ENCODE data around the gene RXFP2. TPM values are rescaled to one million over a fixed set of nuclear protein-coding genes. Genes with fewer than 3 reads are reported as not detected.
A peak's percentile ranks its signal among the peaks of the same experiment; 100 is the strongest.

RXFP2 gene
- total RNA-seq, 1 experiment from 2014 or later, result not detected

DNA sequence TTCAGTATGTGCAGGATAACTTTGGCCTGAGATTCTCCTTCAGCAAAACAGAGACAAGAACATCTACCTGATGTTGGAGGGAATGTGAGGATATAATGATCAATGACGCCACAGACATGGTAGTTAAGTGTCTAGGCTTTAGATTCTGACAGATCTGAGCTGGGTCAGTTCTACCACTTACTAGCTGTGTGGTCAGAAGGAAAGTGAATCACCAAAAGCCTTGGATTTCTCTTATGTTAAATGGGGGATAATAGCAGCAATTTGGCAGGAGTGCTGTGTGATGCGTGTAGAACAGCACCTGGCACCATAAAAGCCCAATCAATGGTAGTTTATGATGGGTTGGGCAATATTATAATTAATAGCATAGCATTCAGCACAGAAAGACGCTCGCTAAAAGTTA, 41.7 kb downstream of the RXFP2 start:
- H3K27ac ChIP-seq, result no peak overlapping the region
- H3K36me3 ChIP-seq, result no peaks in the 10 kb centered on the region
- H3K4me3 ChIP-seq, result no peak overlapping the region
- no peaks in the 10 kb centered on the region for H3K9me3 ChIP-seq (replicated peaks)
- 0 out of 2 replicates have a peak, but pooled peaks cover 3% of the 10 kb centered on the region for H3K27me3 ChIP-seq
- no peak for DNase-seq
- H3K4me1 ChIP-seq, result no peaks in the 10 kb centered on the region

DNA sequence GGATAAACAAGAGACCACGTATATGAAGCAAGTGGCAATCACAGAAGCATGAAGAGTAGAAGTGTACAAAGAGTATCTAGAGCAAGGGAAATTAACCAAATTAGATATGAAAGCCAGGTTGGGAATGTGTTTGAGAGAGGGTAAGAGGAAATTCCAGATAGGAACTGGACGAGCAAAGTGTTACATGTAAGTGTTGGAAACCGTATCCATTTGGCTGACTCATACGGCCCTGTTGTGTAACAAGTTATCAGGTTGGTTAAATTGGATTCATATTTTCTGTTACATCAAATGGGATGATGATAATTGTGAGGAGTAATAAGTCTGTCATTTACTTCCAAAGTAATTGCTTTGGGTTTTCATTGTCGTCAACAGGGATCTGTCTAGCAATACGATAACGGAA, 46.7 kb downstream of the RXFP2 start:
- Histone ChIP-seq H3K4me3 (no peak overlapping the region), H3K4me1 (no peaks in the 10 kb centered on the region), H3K27ac (no peak overlapping the region), H3K36me3 (no peaks in the 10 kb centered on the region), H3K27me3 (0 out of 2 replicates have a peak, but pooled peaks cover 2% of the 10 kb centered on the region), H3K9me3 (replicated peaks) (no peaks in the 10 kb centered on the region)
- DNase-seq, result no peak

DNA sequence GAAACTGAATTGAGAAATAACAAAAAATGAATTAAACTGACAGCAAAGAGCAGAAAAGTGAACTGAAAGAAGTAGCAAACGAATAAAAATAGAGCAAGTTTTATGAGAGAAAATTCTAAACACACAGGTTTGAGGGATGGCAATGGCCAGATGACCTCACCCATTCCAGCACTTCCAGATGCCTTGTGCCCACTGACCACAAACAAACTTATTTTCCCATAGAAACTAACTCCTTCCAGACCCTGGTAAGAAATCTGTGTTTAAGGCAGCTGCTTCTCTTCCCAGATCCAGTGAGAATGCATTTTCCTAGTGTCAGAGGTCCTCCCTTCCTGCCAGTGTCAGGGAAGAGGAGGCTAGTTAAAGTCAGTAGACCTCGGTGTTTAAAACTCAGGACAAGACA, 51.7 kb downstream of the RXFP2 start:
- no peak for DNase-seq
- H3K27ac ChIP-seq, result no peak overlapping the region

DNA sequence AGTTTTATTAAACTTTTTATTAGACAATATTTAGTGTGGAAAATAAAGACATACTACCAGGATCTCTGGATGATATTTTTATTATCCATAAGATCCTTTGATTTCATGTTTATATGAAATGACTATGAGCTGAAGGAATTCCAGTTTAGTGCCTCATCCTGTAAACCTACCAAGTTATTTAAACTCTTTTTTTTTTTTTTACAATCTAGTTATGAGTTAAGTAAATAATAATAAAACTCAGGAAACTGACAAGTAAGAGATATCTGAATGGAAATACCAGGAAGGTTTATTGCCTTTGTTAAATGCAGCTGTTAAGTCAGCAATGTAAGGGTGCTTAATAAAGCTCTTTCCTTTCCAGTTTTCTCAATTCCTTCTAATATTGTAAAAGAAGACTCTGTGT, 53.9 kb downstream of the RXFP2 start:
- Histone ChIP-seq H3K4me1 (no peaks in the 10 kb centered on the region), H3K27ac (no peak overlapping the region), H3K27me3 (no peaks in the 10 kb centered on the region; the same call in 1 of the 2 replicates), H3K9me3 (replicated peaks) (no peaks in the 10 kb centered on the region), H3K36me3 (no peaks in the 10 kb centered on the region), H3K4me3 (no peak overlapping the region)
- DNase-seq, result no peak

More for the DNA sequence above, 51.7 kb downstream of the RXFP2 start:
- Histone ChIP-seq H3K36me3 (no peaks in the 10 kb centered on the region), H3K27me3 (no peaks in the 10 kb centered on the region; the same call in 1 of the 2 replicates), H3K4me1 (no peaks in the 10 kb centered on the region), H3K4me3 (no peak overlapping the region), H3K9me3 (replicated peaks) (no peaks in the 10 kb centered on the region)

DNA sequence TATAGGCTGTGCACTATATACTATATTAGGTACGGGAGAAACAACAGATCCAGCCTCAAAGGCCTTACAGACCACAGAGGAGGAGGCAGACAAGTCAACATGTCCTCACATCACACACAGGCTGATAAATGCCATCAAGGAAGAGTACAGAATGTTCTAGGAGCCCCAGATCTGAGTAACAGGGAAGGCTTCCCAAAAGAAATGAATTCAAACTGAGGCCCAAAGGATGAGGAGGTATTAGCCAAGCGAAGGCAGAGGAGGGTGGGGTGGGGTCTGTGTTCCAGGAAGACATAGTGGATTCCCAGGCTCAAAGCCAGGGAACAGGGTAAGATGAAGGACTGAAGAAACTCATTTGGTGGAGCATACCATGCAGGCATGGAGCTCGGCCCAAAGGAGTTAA, 55.1 kb downstream of the RXFP2 start:
- Histone ChIP-seq H3K4me3 (no peak overlapping the region), H3K4me1 (no peaks in the 10 kb centered on the region), H3K27ac (no peak overlapping the region), H3K27me3 (no peaks in the 10 kb centered on the region; the same call in 1 of the 2 replicates), H3K9me3 (replicated peaks) (no peaks in the 10 kb centered on the region), H3K36me3 (no peaks in the 10 kb centered on the region)
- DNase-seq, result no peak

DNA sequence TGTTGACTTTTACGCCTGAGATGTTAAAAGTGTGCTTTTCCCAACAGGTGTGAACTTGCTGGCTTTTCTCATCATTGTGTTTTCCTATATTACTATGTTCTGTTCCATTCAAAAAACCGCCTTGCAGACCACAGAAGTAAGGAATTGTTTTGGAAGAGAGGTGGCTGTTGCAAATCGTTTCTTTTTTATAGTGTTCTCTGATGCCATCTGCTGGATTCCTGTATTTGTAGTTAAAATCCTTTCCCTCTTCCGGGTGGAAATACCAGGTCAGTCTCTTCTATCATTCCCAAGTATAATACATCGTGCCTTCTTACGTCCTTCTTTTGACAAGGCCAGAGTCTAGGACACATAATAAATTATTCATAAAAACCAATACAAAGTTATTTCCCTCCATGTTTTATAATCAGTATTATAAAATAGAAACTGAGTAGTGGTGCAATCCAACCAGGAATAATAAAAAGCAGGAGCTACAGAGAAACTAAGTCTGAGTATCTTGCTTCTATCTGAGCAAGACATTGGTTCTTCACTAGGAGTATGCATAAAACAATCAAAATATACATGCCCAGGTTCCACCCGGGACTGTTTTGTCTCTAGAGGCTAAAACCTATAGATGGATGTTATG, 57.9 kb downstream of the RXFP2 start:
- no peak overlapping the region for H3K27ac ChIP-seq
- H3K27me3 ChIP-seq, result no peaks in the 10 kb centered on the region; the same call in 1 of the 2 replicates
- peak in 1 of 2 experiments; percentile 45 for DNase-seq
- H3K9me3 ChIP-seq (replicated peaks), result no peaks in the 10 kb centered on the region
- no peaks in the 10 kb centered on the region for H3K36me3 ChIP-seq
- no peaks in the 10 kb centered on the region for H3K4me1 ChIP-seq
- no peak overlapping the region for H3K4me3 ChIP-seq

DNA sequence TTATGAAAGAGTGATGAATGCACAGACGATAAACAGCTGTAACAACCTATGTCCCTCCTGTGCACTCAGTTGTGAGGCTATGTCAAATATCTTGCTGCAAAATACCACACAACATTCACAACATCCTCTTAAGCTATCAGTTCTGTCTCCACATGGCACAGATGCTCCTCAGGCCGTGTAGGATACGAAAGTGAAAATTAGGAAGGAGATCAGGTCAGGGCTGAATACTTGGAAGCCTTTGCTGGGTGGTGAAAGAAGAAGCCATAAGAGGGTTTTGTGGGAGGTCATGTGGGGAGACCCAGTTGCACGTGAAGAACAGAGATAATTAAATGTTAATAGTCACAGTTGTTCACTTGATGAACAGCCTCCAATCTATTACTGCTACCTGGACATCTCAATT, 58.9 kb downstream of the RXFP2 start:
- H3K27ac ChIP-seq, result no peak overlapping the region
- H3K9me3 ChIP-seq (replicated peaks), result no peaks in the 10 kb centered on the region
- H3K4me1 ChIP-seq, result no peaks in the 10 kb centered on the region
- no peaks in the 10 kb centered on the region for H3K36me3 ChIP-seq
- H3K27me3 ChIP-seq, result no peaks in the 10 kb centered on the region; the same call in 1 of the 2 replicates
- DNase-seq, result no peak
- H3K4me3 ChIP-seq, result no peak overlapping the region

DNA sequence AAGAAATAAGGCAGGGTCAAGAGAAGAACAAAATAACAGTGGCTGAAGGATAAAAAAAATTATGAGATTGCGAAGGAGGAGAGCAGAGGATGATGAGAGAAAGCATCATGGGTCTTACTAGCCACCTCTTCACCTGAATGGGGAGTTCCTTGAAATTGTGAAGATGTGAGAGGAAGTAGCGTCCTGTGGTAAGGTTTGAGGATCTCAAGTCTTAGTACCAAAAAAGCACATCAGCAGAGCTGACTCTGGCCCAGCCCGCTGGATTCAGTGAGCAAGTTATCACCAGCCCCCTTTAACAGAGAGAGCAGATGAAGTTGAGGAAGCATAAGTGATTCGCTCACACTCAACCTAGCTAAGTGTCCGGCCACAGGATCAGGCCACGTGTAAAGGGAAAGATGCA, 61.8 kb downstream of the RXFP2 start:
- no peak for DNase-seq
- Histone ChIP-seq H3K27me3 (no peaks in the 10 kb centered on the region; the same call in 1 of the 2 replicates), H3K9me3 (replicated peaks) (no peaks in the 10 kb centered on the region), H3K4me3 (no peak overlapping the region), H3K4me1 (no peaks in the 10 kb centered on the region), H3K27ac (no peak overlapping the region), H3K36me3 (no peaks in the 10 kb centered on the region)

DNA sequence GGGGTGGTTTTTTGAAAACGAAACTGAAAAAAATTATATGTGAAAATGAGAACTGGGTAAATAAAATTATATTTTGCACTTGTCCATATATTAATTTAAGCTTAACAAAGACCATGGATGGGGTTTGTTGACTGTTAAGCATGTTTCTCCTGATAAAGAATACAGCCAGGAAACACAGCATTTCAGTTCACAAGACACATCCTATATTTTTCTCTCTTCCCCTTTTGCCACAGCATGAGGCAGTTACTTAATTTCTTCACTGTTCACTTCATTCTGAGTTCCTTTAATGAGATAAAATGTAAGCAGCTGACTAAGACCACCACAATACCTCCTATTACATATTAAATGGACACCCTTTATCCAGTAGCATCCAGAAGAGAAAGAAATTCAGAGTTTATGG, 64.0 kb downstream of the RXFP2 start:
- Histone ChIP-seq H3K27me3 (no peaks in the 10 kb centered on the region; the same call in 1 of the 2 replicates), H3K9me3 (replicated peaks) (no peaks in the 10 kb centered on the region), H3K4me1 (no peaks in the 10 kb centered on the region), H3K36me3 (no peaks in the 10 kb centered on the region), H3K4me3 (no peak overlapping the region), H3K27ac (no peak overlapping the region)
- no peak for DNase-seq

DNA sequence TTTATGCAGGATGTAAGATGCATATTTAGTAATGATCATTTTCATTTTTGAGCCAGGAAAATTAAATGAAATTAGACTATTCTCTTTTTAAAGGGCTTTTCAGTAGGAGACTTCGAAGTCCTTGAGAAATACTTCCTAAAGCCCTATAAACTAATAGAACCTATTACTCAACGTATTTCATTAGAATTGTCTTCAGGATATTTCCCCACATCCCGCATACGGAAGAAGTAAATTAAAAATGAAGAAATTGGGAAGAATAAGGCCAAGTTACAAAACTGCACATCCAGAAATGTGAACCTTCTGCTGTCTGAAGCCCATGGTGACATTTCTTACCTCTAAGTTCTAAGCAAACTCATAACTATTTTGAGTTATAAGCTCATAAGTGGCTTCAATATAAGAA, 66.5 kb downstream of the RXFP2 start:
- Histone ChIP-seq H3K4me1 (no peaks in the 10 kb centered on the region), H3K27ac (no peak overlapping the region), H3K9me3 (replicated peaks) (no peaks in the 10 kb centered on the region), H3K27me3 (no peaks in the 10 kb centered on the region; the same call in 1 of the 2 replicates), H3K4me3 (no peak overlapping the region), H3K36me3 (no peaks in the 10 kb centered on the region)
- no peak for DNase-seq

DNA sequence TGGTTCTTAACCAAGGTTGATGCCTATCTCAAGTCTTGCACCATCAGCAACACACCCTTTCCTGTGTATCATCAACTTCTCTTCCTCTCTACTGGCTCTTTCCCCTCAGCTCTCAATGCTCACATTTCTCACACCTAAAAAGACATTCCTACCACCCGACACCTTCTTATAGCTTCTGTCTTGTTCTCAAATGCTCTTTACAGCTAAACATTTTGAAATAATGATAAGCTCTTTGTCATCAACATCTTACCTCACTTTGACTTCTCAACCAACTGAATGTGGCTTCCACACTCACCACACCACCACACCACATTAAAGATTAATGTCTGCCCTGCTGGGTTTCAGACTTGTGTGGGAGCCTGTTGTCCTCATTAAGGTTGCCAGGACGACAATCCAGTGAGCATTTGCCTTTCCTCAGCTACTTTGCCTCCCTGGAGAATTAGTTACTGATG, 67.8 kb downstream of the RXFP2 start:
- no peak for DNase-seq
- H3K9me3 ChIP-seq (replicated peaks), result no peaks in the 10 kb centered on the region
- H3K4me3 ChIP-seq, result no peak overlapping the region
- H3K4me1 ChIP-seq, result no peaks in the 10 kb centered on the region
- H3K27ac ChIP-seq, result no peak overlapping the region
- no peaks in the 10 kb centered on the region for H3K36me3 ChIP-seq
- no peaks in the 10 kb centered on the region; the same call in 1 of the 2 replicates for H3K27me3 ChIP-seq

DNA sequence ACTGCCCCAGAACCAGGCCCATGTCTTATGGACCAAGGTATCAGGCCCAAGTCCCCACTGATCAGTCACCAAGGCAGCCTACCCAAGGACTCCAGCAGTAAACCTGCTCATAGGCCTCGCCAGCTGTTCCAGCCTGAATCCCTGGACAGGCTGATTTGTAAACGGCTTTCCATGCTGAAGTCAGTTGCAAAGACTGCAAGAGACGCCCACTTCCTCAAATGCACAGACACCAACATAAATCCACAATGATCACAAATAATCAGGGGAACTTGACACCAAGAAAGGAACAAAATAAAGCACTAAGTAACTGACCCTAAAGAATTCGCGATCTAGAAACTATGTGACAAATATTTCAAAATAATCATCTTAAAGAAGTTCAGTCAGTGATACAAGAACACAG, 75.2 kb downstream of the RXFP2 start:
- Histone ChIP-seq H3K4me1 (no peaks in the 10 kb centered on the region), H3K27me3 (no peaks in the 10 kb centered on the region), H3K4me3 (no peak overlapping the region), H3K36me3 (no peaks in the 10 kb centered on the region), H3K9me3 (replicated peaks) (no peaks in the 10 kb centered on the region), H3K27ac (no peak overlapping the region)
- DNase-seq, result no peak

DNA sequence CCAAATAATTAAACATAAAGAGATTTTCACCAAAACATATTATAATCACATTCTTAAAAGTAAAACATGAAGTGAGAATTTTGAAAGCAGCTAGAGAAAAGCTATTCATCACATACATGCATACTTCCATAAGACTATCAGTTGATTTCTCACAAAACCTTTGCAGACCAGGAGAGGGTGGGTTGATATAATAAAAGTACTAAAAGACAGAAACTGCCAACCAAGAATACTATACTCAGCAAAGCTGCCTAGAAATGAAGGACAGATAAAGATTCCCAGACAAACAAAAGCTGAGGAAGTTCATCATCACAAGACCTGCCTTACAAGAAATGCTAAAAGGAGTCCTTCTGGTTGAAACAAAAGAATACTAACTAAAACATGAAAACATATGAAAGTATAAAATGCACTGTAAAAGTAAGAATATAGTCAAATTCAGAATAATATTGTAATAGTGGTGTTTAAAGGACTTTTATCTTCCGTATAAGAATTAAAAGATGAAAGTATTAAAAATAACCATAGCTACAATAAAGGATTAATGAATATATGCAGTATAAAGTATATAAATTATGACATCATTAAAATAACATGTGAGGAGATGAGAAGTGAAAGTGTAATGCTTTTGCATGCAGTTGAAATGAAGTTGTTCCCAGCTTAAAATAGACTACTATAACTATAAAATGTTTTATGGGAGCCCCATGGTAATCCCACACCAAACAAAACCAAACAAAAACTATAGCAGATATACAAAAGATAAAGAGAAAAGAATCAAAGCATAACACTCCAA, 76.2 kb downstream of the RXFP2 start:
- no peak overlapping the region for H3K4me3 ChIP-seq
- H3K27ac ChIP-seq, result no peak overlapping the region
- DNase-seq, result no peak
- no peaks in the 10 kb centered on the region for H3K4me1 ChIP-seq
- H3K9me3 ChIP-seq (replicated peaks), result no peaks in the 10 kb centered on the region
- H3K36me3 ChIP-seq, result no peaks in the 10 kb centered on the region
- no peaks in the 10 kb centered on the region for H3K27me3 ChIP-seq

DNA sequence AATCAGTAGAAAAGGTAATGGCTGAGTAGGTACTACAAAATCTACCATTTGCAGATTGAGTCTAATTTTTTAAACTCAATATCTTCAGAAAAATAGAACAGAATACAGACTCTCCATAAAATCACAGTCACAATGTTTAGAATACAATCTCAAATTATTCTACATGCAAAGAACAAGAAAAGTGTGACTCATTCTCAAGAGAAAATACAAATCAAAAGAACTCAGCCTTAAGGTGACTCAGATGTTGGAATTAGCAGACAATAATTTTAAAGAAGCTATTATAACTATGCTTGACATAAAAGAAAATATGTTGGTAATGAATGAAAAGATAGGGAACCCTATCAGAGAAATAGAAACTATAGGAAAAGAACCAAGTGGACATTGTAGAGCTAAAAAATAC, 78.9 kb downstream of the RXFP2 start:
- no peaks in the 10 kb centered on the region for H3K9me3 ChIP-seq (replicated peaks)
- no peak overlapping the region for H3K27ac ChIP-seq
- H3K4me3 ChIP-seq, result no peak overlapping the region
- no peak for DNase-seq
- no peaks in the 10 kb centered on the region for H3K36me3 ChIP-seq
- no peaks in the 10 kb centered on the region for H3K4me1 ChIP-seq
- H3K27me3 ChIP-seq, result no peaks in the 10 kb centered on the region

DNA sequence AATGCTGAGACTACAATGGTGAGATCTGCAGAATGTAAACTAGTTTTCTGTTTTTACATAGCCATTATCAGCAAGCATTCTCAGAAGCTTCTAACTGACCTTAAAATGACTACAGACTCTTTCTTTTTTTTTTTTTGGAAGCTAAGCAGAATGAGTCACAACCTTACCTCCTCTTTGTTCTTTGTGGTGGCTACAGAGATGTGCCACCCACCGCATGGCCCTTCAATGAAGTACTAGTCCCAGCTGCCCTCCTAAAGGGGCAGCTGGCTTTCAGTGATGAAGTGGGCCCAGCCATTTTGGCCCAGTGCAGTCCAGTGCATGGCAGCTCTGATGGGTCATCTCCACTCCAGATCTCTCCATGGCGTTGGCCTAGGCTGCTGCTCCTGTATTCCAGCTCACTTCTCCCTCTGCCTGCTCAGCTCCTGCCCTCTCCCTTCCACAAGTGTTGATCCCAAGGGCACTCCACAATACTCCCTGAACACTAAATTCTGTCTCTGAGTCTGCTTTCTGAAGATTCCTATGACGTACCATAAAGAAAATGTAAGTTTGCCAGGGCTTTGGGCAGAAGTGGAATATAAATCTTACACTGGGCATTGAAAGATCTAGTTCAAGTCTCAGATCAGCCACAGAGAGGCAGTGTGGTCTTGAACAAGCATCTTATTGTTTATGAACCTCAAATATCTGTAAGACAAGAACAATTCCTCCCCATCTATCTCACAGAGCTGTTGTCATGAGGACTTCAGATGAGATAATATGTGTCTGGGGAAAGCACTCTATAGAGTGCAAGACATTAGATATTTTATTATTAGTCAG, 85.6 kb downstream of the RXFP2 start:
- no peaks in the 10 kb centered on the region for H3K27me3 ChIP-seq
- no peaks in the 10 kb centered on the region for H3K9me3 ChIP-seq (replicated peaks)
- no peak overlapping the region for H3K27ac ChIP-seq
- no peaks in the 10 kb centered on the region for H3K36me3 ChIP-seq
- peak in 1 of 2 experiments; percentile 46 for DNase-seq
- no peak overlapping the region for H3K4me3 ChIP-seq
- H3K4me1 ChIP-seq, result no peaks in the 10 kb centered on the region
